ENCODE measurements around the gene PSKH1.
"Not testable (repeated sequence)": the region's sequence is repeated elsewhere in the genome, so short reads cannot be mapped to it uniquely, and the experiment has no call there.

- TF ChIP-seq MYC (IDR thresholded peaks at IDR 0.05; ENCODE audit: borderline replicate concordance, low read length); CTCF (IDR thresholded peaks at IDR 0.05); EP300 (IDR thresholded peaks at IDR 0.05); RARB (CRISPR knock-in tag; IDR thresholded peaks at IDR 0.05): not testable (repeated sequence)
Observed at GRCh38 chr16:67864044-67864443, 29.0 kb upstream of the PSKH1 start.
